ENCODE data around the gene MYNN. TPM values are rescaled to one million over a fixed set of nuclear protein-coding genes. Genes with fewer than 3 reads are reported as not detected.
"Not testable (repeated sequence)": the region's sequence is repeated elsewhere in the genome, so short reads cannot be mapped to it uniquely, and the experiment has no call there.

Gene MYNN
- total RNA-seq: 5.7 TPM

- ATAC-seq (peak; percentile 87), DNase-seq (ENCODE audit: low spot score) (peak; percentile 93)
Observed at GRCh38 chr3:169772897-169773816, at the start of gene MYNN. MYNN (plus strand) TSS chr3:169773396; CDS start chr3:169774296, 900 bp downstream.

- not testable (repeated sequence) for ATAC-seq; DNase-seq (ENCODE audit: low spot score)
Observed at GRCh38 chr3:169731857-169732256, 41.3 kb upstream of the MYNN start.

GRCh38 chr3:169739067-169739466, 34.1 kb upstream of the MYNN start:
- no peak for DNase-seq (ENCODE audit: low spot score)
- ATAC-seq: no peak

- no peak for ATAC-seq
- no peak for DNase-seq (ENCODE audit: low spot score)
Observed at GRCh38 chr3:169744366-169745054, 28.7 kb upstream of the MYNN start.

GRCh38 chr3:169746924-169747323, 26.3 kb upstream of the MYNN start:
- ATAC-seq (no peak), DNase-seq (ENCODE audit: low spot score) (no peak)

GRCh38 chr3:169748670-169749069, 24.5 kb upstream of the MYNN start:
- ATAC-seq (no peak), DNase-seq (ENCODE audit: low spot score) (no peak)

- no peak for ATAC-seq
- no peak for DNase-seq (ENCODE audit: low spot score)
Observed at GRCh38 chr3:169750665-169751064, 22.5 kb upstream of the MYNN start.

- no peak for ATAC-seq
- DNase-seq (ENCODE audit: low spot score): no peak
Observed at GRCh38 chr3:169751875-169752274, 21.3 kb upstream of the MYNN start.

GRCh38 chr3:169754711-169755110, 18.5 kb upstream of the MYNN start:
- no peak for ATAC-seq
- DNase-seq (ENCODE audit: low spot score): no peak

GRCh38 chr3:169755488-169755887, 17.7 kb upstream of the MYNN start:
- DNase-seq (ENCODE audit: low spot score): no peak
- no peak for ATAC-seq

- DNase-seq (ENCODE audit: low spot score): no peak
- ATAC-seq: no peak
Observed at GRCh38 chr3:169758359-169758994, 14.7 kb upstream of the MYNN start.

- DNase-seq (ENCODE audit: low spot score): no peak
- ATAC-seq: no peak
Observed at GRCh38 chr3:169759256-169759655, 13.9 kb upstream of the MYNN start.

GRCh38 chr3:169760479-169760878, 12.7 kb upstream of the MYNN start:
- DNase-seq (ENCODE audit: low spot score) (no peak), ATAC-seq (no peak)

- ATAC-seq (peak; percentile 55), DNase-seq (ENCODE audit: low spot score) (peak; percentile 67)
Observed at GRCh38 chr3:169764312-169764881, 8.8 kb upstream of the MYNN start.

- DNase-seq (ENCODE audit: low spot score) (peak; percentile 94), ATAC-seq (peak; percentile 87)
Observed at GRCh38 chr3:169764882-169765612, 8.1 kb upstream of the MYNN start, which contains the start of gene TERC. TERC (minus strand) TSS chr3:169765060.

- DNase-seq (ENCODE audit: low spot score) (peak; percentile 79), ATAC-seq (peak; percentile 40)
Observed at GRCh38 chr3:169769287-169770181, 3.7 kb upstream of the MYNN start, which contains the start of gene ACTRT3. ACTRT3 (minus strand) TSS chr3:169769561; CDS start chr3:169769520, 41 bp downstream.

GRCh38 chr3:169771497-169772304, 1.5 kb upstream of the MYNN start:
- peak; percentile 17 for ATAC-seq
- DNase-seq (ENCODE audit: low spot score): peak; percentile 56

GRCh38 chr3:169772305-169772896, 795 bp upstream of the MYNN start:
- DNase-seq (ENCODE audit: low spot score) (peak; percentile 79), ATAC-seq (peak; percentile 53)

Data from left lobe of liver (tissue), 2 donors.